Measurements from ENCODE around the gene EPS15.
"Not testable (repeated sequence)": the region's sequence is repeated elsewhere in the genome, so short reads cannot be mapped to it uniquely, and the experiment has no call there.

DNA sequence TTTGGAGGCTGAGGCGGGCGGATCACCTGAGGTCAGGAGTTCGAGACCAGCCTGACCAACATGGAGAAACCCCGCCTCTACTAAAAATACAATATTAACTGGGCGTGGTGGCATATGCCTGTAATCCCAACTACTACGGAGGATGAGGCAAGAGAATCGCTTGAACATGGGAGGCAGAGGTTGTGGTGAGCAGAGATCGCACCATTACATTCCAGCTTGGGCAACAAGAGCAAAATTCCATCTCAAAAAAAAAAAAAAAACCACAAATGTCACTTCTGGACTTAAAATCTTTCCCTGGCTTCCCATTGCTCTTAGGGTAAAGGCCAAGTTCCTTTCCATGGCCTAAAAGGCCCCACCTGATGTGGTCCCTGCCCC lies 194.1 kb downstream of the EPS15 start:
- TF ChIP-seq, protein P1, sequence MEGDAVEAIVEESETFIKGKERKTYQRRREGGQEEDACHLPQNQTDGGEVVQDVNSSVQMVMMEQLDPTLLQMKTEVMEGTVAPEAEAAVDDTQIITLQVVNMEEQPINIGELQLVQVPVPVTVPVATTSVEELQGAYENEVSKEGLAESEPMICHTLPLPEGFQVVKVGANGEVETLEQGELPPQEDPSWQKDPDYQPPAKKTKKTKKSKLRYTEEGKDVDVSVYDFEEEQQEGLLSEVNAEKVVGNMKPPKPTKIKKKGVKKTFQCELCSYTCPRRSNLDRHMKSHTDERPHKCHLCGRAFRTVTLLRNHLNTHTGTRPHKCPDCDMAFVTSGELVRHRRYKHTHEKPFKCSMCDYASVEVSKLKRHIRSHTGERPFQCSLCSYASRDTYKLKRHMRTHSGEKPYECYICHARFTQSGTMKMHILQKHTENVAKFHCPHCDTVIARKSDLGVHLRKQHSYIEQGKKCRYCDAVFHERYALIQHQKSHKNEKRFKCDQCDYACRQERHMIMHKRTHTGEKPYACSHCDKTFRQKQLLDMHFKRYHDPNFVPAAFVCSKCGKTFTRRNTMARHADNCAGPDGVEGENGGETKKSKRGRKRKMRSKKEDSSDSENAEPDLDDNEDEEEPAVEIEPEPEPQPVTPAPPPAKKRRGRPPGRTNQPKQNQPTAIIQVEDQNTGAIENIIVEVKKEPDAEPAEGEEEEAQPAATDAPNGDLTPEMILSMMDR (IDR thresholded peaks at IDR 0.05) = not testable (repeated sequence)
- TF ChIP-seq EZH2 (IDR thresholded peaks at IDR 0.05) = not testable (repeated sequence)

All from neural progenitor cell (in vitro differentiated cells).